Kidney capillary endothelial cell (primary cell): ENCODE data around the gene IQGAP3.

Experiments used
- DNase-seq: peaks from one replicate; pipeline ENCODE4 v3.0.0-alpha.2; 2018; ENCODE audit warnings: low spot score

The IQGAP3 gene

GRCh38 chr1:156482276-156482675 lies 90.1 kb downstream of the IQGAP3 start:
- DNase-seq = no peak

- DNase-seq = no peak
Observed at GRCh38 chr1:156481527-156481926, 90.8 kb downstream of the IQGAP3 start.

GRCh38 chr1:156480411-156481192 lies 91.8 kb downstream of the IQGAP3 start:
- no peak for DNase-seq

GRCh38 chr1:156480016-156480370 lies 92.4 kb downstream of the IQGAP3 start:
- DNase-seq = no peak

GRCh38 chr1:156479093-156480015 lies 93.0 kb downstream of the IQGAP3 start:
- no peak for DNase-seq

GRCh38 chr1:156478250-156478627 lies 94.1 kb downstream of the IQGAP3 start:
- DNase-seq = no peak

- DNase-seq = no peak
Observed at GRCh38 chr1:156477526-156478249, 94.7 kb downstream of the IQGAP3 start.

- DNase-seq = no peak
Observed at GRCh38 chr1:156476501-156477298, 95.7 kb downstream of the IQGAP3 start.

- no peak for DNase-seq
Observed at GRCh38 chr1:156475568-156476500, 96.5 kb downstream of the IQGAP3 start.
